Activated naive CD4-positive, alpha-beta T cell treated with anti-CD3 and anti-CD28 coated beads, Interleukin-2, amount 10 ng/mL, durations not matched to agents 7 days and 5 days (primary cell): Measurements from ENCODE around the gene C12orf75.
"Not testable (repeated sequence)": the region's sequence is repeated elsewhere in the genome, so short reads cannot be mapped to it uniquely, and the experiment has no call there.

ENCODE experiments used
- CTCF ChIA-PET: fragments of 350-600 bp; sonication (Branson Sonifier 250); formaldehyde crosslinking; loops from one replicate; lab custom pipeline; 2021; ENCODE audit warnings: antibody characterized with exemption; lab: Charles Lee
- DNase-seq: peaks from one replicate; pipeline ENCODE4 v3.0.0-alpha.2; 2020
- H3K27ac Mint-ChIP-seq: one replicate; pipeline ENCODE4 v1.8.0; 2021; ENCODE audit warnings: mild to moderate bottlenecking, moderate library complexity, mixed read lengths
- H3K27me3 Mint-ChIP-seq: one replicate; pipeline ENCODE4 v1.8.0; 2021; ENCODE audit warnings: mild to moderate bottlenecking, mixed read lengths
- H3K36me3 Mint-ChIP-seq: one replicate; pipeline ENCODE4 v1.8.0; 2021; ENCODE audit warnings: mixed read lengths
- H3K4me1 Mint-ChIP-seq: one replicate; pipeline ENCODE4 v1.8.0; 2021; ENCODE audit warnings: mixed read lengths
- H3K4me3 Mint-ChIP-seq: one replicate; pipeline ENCODE4 v1.8.0; 2021; ENCODE audit warnings: mild to moderate bottlenecking, moderate library complexity, mixed read lengths
- H3K9me3 Mint-ChIP-seq: one replicate; pipeline ENCODE4 v1.8.0; 2021; ENCODE audit warnings: mixed read lengths

The C12orf75 gene

DNA sequence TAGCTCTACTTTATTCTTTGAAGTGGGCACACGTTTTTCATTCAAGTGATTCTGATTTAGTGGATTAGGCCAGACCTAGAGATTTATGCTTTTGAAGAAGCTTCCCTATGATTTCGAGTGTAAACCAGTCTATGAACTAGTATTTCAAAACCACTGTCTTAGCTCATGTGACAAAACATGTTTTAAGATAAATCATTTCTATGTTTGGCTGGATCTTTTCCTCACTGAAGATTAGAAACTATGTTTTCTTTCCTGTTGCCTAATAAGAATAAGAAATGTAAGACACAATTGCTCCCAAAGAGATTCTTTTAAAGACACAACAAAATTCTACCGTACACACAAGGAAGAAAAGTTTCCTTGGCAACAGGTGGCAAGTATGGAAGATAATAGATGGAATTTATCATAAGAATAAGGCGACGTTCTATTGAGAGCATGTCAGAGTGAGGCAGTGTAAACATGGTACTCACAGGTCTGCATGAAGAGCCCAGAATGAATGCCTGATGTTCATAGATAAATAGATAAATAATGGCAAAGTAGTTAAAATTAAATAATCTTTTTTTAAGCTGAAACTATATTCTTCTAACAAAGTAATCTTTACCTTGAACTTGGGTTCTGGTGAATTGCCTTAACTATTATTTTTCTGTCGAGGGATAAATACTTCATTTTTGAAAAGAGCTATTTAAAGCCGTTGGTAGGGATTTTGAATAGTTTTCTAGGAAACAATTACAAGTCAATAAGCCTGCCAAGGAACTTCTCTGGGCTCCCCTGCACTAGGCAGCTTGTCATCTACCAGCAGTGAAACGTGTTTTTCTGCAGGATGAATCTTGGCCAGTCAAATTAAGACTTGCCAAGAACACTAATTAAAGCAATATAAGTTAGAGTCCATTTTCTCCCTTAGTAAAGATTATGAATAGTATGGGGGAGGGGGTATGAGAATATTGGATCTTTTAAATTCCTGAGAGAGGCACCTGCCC, 34.1 kb upstream of the C12orf75 start:
- Mint-ChIP-seq H3K4me1 (no peaks in the 10 kb centered on the region), H3K27ac (no peak overlapping the region), H3K9me3 (peaks cover 24% of the 10 kb centered on the region), H3K4me3 (no peak overlapping the region), H3K36me3 (peaks cover 3% of the 10 kb centered on the region), H3K27me3 (peaks cover 23% of the 10 kb centered on the region)
- no peak for DNase-seq
- CTCF ChIA-PET = interaction anchor here (0.7 kb wide), 1 partner anchor 19 kb away, joined by 3 read pairs; no protein-coding TSS in a partner anchor

DNA sequence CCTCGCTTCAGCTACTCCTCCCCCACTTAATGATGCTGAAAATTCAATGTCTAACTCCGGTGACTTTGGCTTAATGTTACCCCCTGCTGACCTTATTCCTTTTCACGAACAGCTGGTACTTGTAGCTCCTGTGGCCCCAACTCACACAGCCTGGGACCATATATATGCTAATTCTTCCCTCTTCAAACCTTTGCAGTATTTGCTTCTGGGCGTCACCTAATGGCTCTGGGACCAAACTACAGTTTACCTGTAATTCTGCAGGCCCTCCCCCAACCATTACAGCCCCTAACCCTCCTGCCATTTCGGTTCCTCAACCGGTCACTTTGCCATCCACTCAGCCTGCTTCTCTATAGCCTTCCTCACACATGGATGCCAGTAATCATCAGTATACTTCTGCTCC, 29.6 kb upstream of the C12orf75 start:
- H3K27ac Mint-ChIP-seq = no peak overlapping the region
- no peak overlapping the region for H3K4me3 Mint-ChIP-seq
- H3K36me3 Mint-ChIP-seq = peaks cover 3% of the 10 kb centered on the region
- no peak for DNase-seq
- CTCF ChIA-PET = no interaction called here
- peaks cover 7% of the 10 kb centered on the region for H3K27me3 Mint-ChIP-seq
- peaks cover 24% of the 10 kb centered on the region for H3K9me3 Mint-ChIP-seq
- no peaks in the 10 kb centered on the region for H3K4me1 Mint-ChIP-seq

DNA sequence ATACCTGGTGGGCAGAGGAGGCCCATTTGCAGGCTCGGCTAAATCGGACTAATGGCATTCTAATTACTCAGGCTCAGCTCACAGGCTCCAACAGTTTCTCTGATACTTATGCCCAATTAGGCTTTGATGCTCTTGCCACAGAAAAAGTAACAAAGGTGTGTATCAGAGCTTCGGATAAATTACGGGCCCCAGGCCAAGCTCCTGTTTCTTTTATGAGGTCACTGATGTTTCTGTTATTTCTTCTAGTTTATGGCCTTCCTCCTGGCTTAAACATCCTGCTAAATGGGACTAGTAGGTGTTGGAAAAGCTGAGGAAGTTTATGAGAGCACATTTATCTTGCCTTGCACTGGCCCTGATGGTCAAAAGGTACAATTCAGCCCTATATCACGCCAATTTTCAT, 28.8 kb upstream of the C12orf75 start:
- H3K9me3 Mint-ChIP-seq = peaks cover 24% of the 10 kb centered on the region
- H3K4me1 Mint-ChIP-seq = no peaks in the 10 kb centered on the region
- H3K27ac Mint-ChIP-seq = no peak overlapping the region
- H3K36me3 Mint-ChIP-seq = peaks cover 3% of the 10 kb centered on the region
- CTCF ChIA-PET = no interaction called here
- DNase-seq = no peak
- peaks cover 7% of the 10 kb centered on the region for H3K27me3 Mint-ChIP-seq
- H3K4me3 Mint-ChIP-seq = no peak overlapping the region

DNA sequence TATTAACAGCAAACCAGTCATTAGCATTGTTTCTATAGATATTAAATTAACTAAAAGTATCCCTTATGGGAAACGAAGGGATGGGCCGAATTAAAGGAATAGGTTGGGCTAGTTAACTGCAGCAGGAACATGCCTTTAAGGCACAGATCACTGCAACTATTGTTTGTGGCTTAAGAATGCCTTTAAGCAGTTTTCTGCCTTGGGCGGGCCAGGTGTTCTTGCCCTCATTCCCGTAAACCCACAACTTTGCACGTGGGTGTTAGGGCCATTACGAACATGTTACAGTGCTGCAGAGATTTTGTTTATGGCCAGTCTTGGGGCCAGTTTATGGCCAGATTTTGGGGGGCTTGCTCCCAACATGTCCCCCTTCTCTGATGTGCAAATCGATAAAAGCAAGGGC, 27.5 kb upstream of the C12orf75 start:
- peaks cover 17% of the 10 kb centered on the region for H3K9me3 Mint-ChIP-seq
- DNase-seq, H3K27ac Mint-ChIP-seq, H3K36me3 Mint-ChIP-seq, H3K27me3 Mint-ChIP-seq, CTCF ChIA-PET, H3K4me3 Mint-ChIP-seq, H3K4me1 Mint-ChIP-seq: not testable (repeated sequence)

DNA sequence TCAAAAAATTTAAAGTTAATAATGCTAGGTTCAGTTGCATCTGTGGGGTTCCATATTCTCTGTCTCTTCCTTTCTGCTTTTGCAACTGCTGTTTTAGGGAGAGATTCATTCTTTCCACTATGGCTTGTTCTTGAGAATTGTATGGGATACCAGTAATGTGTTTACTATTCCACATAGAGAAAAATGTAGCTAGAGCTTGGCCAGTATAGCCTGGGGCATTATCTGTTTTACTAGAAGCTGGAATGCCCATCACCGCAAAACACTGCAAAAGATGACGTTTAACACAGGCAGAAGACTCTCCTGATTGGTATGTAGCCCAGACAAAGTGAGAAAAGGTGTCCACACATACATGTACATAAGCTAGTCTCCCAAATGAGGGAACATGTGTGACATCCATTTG, 25.9 kb upstream of the C12orf75 start:
- DNase-seq, H3K27me3 Mint-ChIP-seq, H3K4me1 Mint-ChIP-seq, CTCF ChIA-PET, H3K4me3 Mint-ChIP-seq, H3K27ac Mint-ChIP-seq, H3K36me3 Mint-ChIP-seq: not testable (repeated sequence)
- H3K9me3 Mint-ChIP-seq = peaks cover 16% of the 10 kb centered on the region

DNA sequence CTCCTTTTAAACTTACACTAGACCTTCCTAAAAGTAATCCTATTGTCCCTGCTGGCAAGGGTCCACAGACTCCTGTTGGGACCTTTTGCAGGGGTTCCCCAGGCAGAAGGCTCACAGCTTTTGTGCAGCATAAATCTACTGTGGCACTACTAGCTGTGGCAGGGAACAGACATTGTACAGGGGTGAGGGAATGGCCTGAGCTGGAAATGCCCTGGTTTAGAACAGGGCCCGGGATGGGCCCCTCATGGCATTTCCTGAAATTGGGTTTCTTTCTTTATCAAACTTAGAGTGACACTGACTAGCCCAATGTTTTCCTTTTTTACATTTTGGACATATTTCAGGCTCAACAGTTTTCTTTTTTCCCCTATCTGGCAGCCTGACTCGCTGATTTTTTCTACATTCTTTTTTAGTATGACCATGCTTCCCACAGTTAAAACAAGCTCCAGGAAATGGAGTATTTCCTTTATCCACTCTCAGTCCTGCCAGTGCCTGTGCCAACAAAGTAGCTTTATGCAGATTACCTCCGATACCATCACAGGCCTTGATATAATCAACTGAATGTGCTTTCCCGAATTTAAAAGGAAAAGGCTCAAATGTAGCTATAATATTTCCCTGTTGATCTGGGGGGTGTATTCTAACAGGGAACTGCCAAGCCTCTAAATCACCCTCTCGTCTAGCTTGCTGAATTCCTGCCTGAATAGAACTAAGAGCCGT, 22.7 kb upstream of the C12orf75 start:
- DNase-seq, H3K4me3 Mint-ChIP-seq, H3K27ac Mint-ChIP-seq, H3K4me1 Mint-ChIP-seq, H3K36me3 Mint-ChIP-seq, H3K9me3 Mint-ChIP-seq, H3K27me3 Mint-ChIP-seq, CTCF ChIA-PET: not testable (repeated sequence)

DNA sequence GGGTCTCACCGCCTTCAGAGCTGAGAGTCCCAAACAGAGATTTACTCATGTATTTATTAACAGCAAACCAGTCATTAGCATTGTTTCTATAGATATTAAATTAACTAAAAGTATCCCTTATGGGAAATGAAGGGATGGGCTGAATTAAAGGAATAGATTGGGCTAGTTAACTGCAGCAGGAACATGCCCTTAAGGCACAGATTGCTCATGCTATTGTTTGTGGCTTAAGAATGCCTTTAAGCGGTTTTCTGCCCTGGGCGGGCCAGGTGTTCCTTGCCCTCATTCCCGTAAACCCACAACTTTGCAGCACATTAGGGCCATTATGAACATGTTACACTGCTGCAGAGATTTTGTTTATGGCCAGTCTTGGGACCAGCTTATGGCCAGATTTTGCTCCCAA, 21.7 kb upstream of the C12orf75 start:
- CTCF ChIA-PET, H3K27ac Mint-ChIP-seq, DNase-seq, H3K27me3 Mint-ChIP-seq, H3K36me3 Mint-ChIP-seq, H3K4me1 Mint-ChIP-seq, H3K4me3 Mint-ChIP-seq: not testable (repeated sequence)
- H3K9me3 Mint-ChIP-seq = peaks cover 14% of the 10 kb centered on the region

DNA sequence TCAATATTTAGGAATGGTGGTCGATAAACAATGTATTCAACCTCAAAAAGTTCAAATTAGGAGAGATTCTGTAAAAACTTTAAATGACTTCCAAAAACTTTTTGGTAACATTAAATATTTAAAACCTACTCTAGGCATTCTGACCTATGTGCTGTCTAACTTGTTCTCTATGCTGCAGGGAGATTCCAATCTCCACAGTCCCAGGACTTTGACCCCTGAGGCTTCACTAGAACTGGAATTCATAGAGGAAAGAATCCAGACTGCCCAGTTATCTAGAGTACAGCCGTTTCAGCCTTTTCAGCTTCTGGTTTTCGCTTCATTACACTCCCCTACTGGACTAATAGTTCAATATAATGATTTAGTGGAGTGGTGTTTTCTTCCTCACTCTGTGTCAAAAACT, 21.1 kb upstream of the C12orf75 start:
- DNase-seq, H3K4me3 Mint-ChIP-seq, H3K4me1 Mint-ChIP-seq, H3K36me3 Mint-ChIP-seq, H3K27me3 Mint-ChIP-seq, CTCF ChIA-PET, H3K27ac Mint-ChIP-seq: not testable (repeated sequence)
- H3K9me3 Mint-ChIP-seq = peaks cover 20% of the 10 kb centered on the region

DNA sequence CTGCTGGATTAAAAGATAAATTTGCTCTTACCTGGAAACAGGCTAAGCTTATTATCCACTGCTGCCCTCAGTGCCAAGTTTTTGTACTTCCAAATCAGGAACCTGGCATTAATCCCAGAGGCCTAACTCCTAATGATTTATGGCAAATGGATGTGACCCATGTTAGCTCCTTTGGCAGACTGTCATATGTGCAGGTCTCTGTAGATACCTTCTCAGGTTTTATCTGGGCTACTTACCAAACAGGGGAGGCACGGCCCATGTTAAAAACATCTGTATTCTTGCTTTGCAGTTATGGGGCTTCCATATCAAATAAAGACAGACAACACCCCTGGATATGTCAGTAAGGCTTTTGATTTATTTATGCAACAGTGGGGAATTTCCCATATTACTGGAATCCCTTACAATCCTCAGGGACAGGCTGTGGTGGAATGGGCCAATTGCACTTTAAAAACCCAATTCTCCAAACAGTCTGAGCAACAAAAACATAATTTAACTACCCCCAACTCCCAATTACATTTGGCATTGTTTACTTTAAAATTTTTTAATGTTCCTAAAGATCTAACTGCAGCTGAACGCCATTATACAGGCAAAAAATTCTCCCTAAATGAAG, 19.9 kb upstream of the C12orf75 start:
- H3K27ac Mint-ChIP-seq, H3K4me3 Mint-ChIP-seq, DNase-seq, CTCF ChIA-PET, H3K27me3 Mint-ChIP-seq, H3K4me1 Mint-ChIP-seq, H3K36me3 Mint-ChIP-seq: not testable (repeated sequence)
- H3K9me3 Mint-ChIP-seq = peaks cover 24% of the 10 kb centered on the region

DNA sequence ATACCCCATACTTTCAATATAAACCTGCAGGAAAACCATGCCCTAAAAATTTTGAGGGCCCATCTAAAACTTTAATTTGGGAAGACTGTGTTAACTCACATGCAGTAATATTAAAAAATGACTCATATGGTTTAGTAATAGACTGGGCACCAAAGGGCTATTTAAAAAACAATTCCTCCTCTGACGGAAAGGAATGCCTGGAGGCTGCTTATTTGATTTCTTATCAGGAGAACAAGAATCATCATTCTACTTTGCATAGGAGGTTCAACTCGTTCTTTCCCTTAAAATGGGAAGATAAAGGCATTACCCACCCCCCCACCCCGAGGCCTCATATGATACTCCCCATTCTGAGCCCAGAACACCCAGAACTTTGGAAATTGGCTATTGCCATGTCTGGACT, 18.6 kb upstream of the C12orf75 start:
- Mint-ChIP-seq H3K9me3 (peaks cover 24% of the 10 kb centered on the region), H3K4me1 (peaks cover 13% of the 10 kb centered on the region)
- DNase-seq, H3K27me3 Mint-ChIP-seq, H3K27ac Mint-ChIP-seq, H3K4me3 Mint-ChIP-seq, CTCF ChIA-PET, H3K36me3 Mint-ChIP-seq: not testable (repeated sequence)

DNA sequence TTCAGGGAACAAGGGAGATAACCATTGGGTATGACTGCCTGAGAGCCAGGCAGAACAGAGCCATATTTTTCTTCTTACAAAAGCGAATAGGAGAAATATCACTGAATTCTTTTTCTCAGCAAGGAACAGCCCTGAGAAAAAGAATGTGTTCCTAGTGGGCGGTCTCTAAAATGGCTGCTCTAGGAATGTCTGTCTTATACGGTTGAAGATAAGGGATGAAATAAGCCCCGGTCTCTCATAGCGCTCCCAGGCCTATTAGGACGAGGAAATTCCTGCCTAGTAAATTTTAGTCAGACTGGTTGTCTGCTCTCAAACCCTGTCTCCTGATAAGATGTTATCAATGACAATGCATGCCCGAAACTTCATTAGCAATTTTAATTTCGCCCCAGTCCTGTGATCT, 16.7 kb upstream of the C12orf75 start:
- H3K4me3 Mint-ChIP-seq, DNase-seq, CTCF ChIA-PET, H3K27me3 Mint-ChIP-seq, H3K27ac Mint-ChIP-seq, H3K36me3 Mint-ChIP-seq: not testable (repeated sequence)
- peaks cover 21% of the 10 kb centered on the region for H3K9me3 Mint-ChIP-seq
- H3K4me1 Mint-ChIP-seq = peaks cover 13% of the 10 kb centered on the region

DNA sequence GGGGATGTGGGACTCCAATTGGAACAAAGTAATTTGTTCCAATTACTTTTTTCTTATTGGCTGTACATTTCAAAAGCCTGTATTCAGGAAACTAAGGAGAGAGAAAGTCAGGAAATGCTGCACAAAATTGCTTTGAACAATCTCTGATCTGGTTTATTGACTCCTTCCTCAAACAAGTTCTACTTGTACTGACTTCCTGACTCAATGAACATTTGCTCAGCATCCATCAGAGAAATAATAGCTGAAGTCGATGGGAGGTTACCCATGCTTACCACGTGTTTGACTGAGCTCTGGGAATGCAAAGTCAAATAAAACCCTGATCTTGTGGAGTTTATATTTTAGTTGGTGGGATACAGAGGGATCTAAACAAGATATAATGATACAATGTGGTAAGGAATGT, 15.4 kb upstream of the C12orf75 start:
- H3K27me3 Mint-ChIP-seq = peaks cover 5% of the 10 kb centered on the region
- H3K9me3 Mint-ChIP-seq = peaks cover 16% of the 10 kb centered on the region
- H3K4me1 Mint-ChIP-seq = peaks cover 20% of the 10 kb centered on the region
- H3K27ac Mint-ChIP-seq = no peak overlapping the region
- peaks cover 3% of the 10 kb centered on the region for H3K36me3 Mint-ChIP-seq
- H3K4me3 Mint-ChIP-seq = no peak overlapping the region
- CTCF ChIA-PET = interaction anchor here (0.9 to 1.0 kb wide), 2 partner anchors 18 to 68 kb away, joined by 3 read pairs; no protein-coding TSS in a partner anchor
- no peak for DNase-seq

DNA sequence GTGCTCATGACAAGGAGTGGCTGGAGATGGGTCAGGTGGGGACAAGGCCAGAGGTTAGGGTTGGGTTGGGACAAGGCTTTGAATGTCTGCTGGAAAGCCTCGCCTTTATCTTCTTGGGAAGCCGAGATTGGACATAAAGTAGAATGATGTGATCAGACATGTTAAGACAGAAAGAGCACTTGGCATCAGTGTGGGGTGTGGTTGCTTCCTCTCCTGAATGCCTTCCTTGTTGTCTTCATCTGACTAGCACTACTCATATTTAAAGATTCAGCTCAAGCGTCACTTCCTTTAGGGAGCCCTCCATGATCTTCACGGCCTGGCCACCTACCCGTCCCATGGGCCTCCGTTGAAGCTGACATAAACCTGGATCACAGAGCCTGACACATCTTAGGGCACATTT, 14.8 kb upstream of the C12orf75 start:
- H3K4me1 Mint-ChIP-seq = peaks cover 23% of the 10 kb centered on the region
- H3K27me3 Mint-ChIP-seq = peaks cover 5% of the 10 kb centered on the region
- CTCF ChIA-PET = interaction anchor here (0.9 kb wide), 1 partner anchor 19 kb away, joined by 3 read pairs; no protein-coding TSS in a partner anchor
- peaks cover 16% of the 10 kb centered on the region for H3K9me3 Mint-ChIP-seq
- no peak overlapping the region for H3K27ac Mint-ChIP-seq
- H3K4me3 Mint-ChIP-seq = no peak overlapping the region
- DNase-seq = no peak
- peaks cover 3% of the 10 kb centered on the region for H3K36me3 Mint-ChIP-seq
